ENCODE measurements around the gene MEA1.

Gene MEA1

GRCh38 chr6:42969431-42969830, 44.3 kb downstream of the MEA1 start:
- no peak for FAIRE-seq

- FAIRE-seq = no peak
These were observed 45.0 kb downstream of the MEA1 start for GRCh38 chr6:42968783-42969182.

- FAIRE-seq = no peak
These were observed 45.5 kb downstream of the MEA1 start for GRCh38 chr6:42968126-42968701.

- FAIRE-seq = no peak
These were observed 46.5 kb downstream of the MEA1 start for GRCh38 chr6:42967228-42967627.

- no peak for FAIRE-seq
These were observed 47.2 kb downstream of the MEA1 start for GRCh38 chr6:42966571-42966970.

- no peak for FAIRE-seq
These were observed 49.7 kb downstream of the MEA1 start for GRCh38 chr6:42963855-42964605.

- no peak for FAIRE-seq
These were observed 50.4 kb downstream of the MEA1 start for GRCh38 chr6:42963179-42963854.

- no peak for FAIRE-seq
These were observed 51.1 kb downstream of the MEA1 start for GRCh38 chr6:42962502-42963178.

- no peak for FAIRE-seq
These were observed 51.6 kb downstream of the MEA1 start for GRCh38 chr6:42962096-42962495.

Data from A204.1 (cell line).